Suprapubic skin (tissue), 4 donors: ENCODE data around the gene HAGH. TPM values are rescaled to one million over a fixed set of nuclear protein-coding genes. Genes with fewer than 3 reads are reported as not detected.

Source experiments
- DNase-seq, 2 donors: peaks; one replicate each; pipeline ENCODE4 v3.0.0-alpha.2; 2019; ENCODE audit warnings: low spot score in 2 of 2
- H3K27ac ChIP-seq: fragments of 200-600 bp; sonication (generic); one replicate; pipeline ENCODE4 v1.5.1; 2019
- H3K27me3 ChIP-seq: fragments of 200-600 bp; sonication (generic); one replicate; pipeline ENCODE4 v1.5.1; 2019
- H3K36me3 ChIP-seq: fragments of 200-600 bp; sonication (generic); one replicate; pipeline ENCODE4 v1.5.1; 2019
- H3K4me1 ChIP-seq: fragments of 200-600 bp; sonication (generic); one replicate; pipeline ENCODE4 v1.5.1; 2019
- H3K4me3 ChIP-seq: fragments of 200-600 bp; sonication (generic); one replicate; pipeline ENCODE4 v1.5.1; 2019; ENCODE audit warnings: mild to moderate bottlenecking
- H3K9me3 ChIP-seq: fragments of 200-600 bp; sonication (generic); one replicate; pipeline ENCODE4 v1.5.1; 2019
- EP300 ChIP-seq: sonication (generic); formaldehyde crosslinking; IDR thresholded peaks from one replicate; pipeline ENCODE4 v1.6.1; 2017; ENCODE audit warnings: antibody characterized with exemption
- POLR2A ChIP-seq, 2 donors: fragments of 450-650 bp; IDR thresholded peaks; one replicate each; pipeline ENCODE4 v1.6.1; 2017; ENCODE audit warnings: antibody characterized with exemption in 2 of 2, mild to moderate bottlenecking in 2 of 2, moderate library complexity in 2 of 2
- POLR2AphosphoS5 ChIP-seq, 3 donors: sonication (generic); formaldehyde crosslinking; IDR thresholded peaks; one replicate each; pipeline ENCODE4 v1.6.1; 2017; ENCODE audit warnings: antibody characterized with exemption in 3 of 3
- WGBS: methylation state at CpG from one replicate; pipeline ENCODE4 v1.1.5; 2018; 5-methylcytosine and 5-hydroxymethylcytosine counted together
- total RNA-seq, 4 donors: library from RNA; depleted of rRNA; stranded (reverse); fragments of >200 nt; gene quantifications; one replicate each; pipeline ENCODE4 v1.1.0, GENCODE V29; 2016
- TF ChIP-seq, protein P1 (sequence below), 2 donors: fragments of 200-600 bp in 1 of 2; fragments of 450-650 bp in 1 of 2; sonication (generic) in 1 of 2; IDR thresholded peaks; one replicate each; pipeline ENCODE4 v1.5.1; 2016 to 2019; ENCODE audit warnings: antibody characterized with exemption in 2 of 2, mild to moderate bottlenecking in 1 of 2, moderate library complexity in 1 of 2

Gene HAGH
- total RNA-seq, 4 donors from 2014 or later: 49.8 to 66.6 (median 51.9) TPM

DNA sequence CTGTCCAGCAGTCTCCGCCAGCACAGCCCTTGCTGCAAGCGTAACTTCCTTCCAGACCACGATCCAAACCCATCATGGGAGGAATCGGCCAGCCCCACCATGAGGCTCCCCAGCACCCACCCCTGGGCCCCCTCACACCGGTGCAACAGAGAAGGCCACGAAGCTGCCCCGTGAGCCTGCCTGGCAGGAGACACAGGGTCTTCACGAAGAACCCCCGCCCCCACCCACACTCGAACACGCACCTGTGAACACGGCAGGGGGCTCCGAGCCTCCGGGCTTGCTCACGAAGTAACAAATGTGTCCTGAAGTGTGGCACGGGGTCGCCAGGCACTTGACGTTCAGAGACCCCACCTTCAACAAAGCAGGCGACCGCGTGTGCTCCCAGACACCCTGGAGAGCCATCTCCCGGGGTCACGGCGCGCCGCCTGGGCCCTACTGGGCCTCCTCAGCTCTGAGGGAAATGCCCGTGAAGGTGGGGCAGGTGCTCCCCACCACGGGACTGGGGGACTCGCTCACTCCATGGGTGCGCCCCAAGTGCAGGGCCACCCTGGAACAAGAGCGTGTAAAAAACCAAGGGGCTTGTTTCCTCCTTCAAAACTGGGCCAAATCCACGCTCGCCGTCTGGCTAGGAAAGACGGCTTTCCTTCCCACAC, 7.6 kb downstream of the HAGH start:
- no peak for TF ChIP-seq POLR2A (IDR thresholded peaks at IDR 0.05)
- TF ChIP-seq, protein P1, sequence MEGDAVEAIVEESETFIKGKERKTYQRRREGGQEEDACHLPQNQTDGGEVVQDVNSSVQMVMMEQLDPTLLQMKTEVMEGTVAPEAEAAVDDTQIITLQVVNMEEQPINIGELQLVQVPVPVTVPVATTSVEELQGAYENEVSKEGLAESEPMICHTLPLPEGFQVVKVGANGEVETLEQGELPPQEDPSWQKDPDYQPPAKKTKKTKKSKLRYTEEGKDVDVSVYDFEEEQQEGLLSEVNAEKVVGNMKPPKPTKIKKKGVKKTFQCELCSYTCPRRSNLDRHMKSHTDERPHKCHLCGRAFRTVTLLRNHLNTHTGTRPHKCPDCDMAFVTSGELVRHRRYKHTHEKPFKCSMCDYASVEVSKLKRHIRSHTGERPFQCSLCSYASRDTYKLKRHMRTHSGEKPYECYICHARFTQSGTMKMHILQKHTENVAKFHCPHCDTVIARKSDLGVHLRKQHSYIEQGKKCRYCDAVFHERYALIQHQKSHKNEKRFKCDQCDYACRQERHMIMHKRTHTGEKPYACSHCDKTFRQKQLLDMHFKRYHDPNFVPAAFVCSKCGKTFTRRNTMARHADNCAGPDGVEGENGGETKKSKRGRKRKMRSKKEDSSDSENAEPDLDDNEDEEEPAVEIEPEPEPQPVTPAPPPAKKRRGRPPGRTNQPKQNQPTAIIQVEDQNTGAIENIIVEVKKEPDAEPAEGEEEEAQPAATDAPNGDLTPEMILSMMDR (IDR thresholded peaks at IDR 0.05): no peak
- TF ChIP-seq POLR2AphosphoS5 (IDR thresholded peaks at IDR 0.05): no peak
- no peak for TF ChIP-seq EP300
- H3K4me1 ChIP-seq: no peaks in the 10 kb centered on the region
- no peak overlapping the region for H3K27ac ChIP-seq
- no peak for DNase-seq
- WGBS: 91% methylated on average over 13 of the region's 35 CpGs
- no peaks in the 10 kb centered on the region for H3K27me3 ChIP-seq
- H3K36me3 ChIP-seq: peaks cover 73% of the 10 kb centered on the region
- no peak overlapping the region for H3K4me3 ChIP-seq
- no peaks in the 10 kb centered on the region for H3K9me3 ChIP-seq

DNA sequence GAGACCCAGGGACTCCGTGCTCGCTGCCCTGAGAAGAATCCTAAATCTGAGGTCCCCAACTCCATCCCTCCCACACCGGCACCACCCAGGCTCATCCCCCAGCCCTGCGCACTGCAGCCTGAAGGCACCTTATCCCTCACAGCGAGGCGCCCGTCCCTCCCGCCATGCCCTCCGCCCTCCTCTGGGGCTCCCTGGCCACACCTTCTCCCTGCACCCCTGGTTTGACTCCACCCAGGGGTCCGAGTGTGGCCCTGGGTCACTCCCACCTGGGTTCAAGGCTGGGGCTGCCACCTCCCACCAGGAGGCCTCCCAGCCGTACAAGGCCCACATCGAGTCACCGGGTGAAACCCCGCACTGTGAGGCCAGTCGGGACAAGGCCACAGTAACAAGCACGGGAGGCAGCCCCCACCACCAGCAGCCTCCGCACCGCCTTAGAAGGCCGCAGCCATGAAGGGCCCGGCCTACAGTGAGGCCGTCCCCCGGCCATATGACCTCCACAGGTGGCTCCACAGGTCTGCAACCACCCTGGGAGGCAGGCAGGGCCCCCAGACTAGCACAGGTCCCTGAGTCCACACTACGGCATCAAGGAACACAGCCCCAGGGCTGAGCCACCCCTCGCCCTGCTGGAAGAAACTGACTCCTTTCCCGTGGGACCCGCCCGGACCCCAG, 8.3 kb downstream of the HAGH start:
- no peaks in the 10 kb centered on the region for H3K9me3 ChIP-seq
- no peaks in the 10 kb centered on the region for H3K4me1 ChIP-seq
- no peak overlapping the region for H3K27ac ChIP-seq
- no peaks in the 10 kb centered on the region for H3K27me3 ChIP-seq
- 97% methylated on average over 11 of the region's 27 CpGs for WGBS
- H3K4me3 ChIP-seq: no peak overlapping the region
- peaks cover 77% of the 10 kb centered on the region for H3K36me3 ChIP-seq
- peak in 1 of 2 donors; percentile 60 for DNase-seq
- TF ChIP-seq POLR2AphosphoS5 (IDR thresholded peaks at IDR 0.05) (no peak), EP300 (no peak), POLR2A (IDR thresholded peaks at IDR 0.05) (no peak)
- TF ChIP-seq, protein P1 (IDR thresholded peaks at IDR 0.05): no peak

DNA sequence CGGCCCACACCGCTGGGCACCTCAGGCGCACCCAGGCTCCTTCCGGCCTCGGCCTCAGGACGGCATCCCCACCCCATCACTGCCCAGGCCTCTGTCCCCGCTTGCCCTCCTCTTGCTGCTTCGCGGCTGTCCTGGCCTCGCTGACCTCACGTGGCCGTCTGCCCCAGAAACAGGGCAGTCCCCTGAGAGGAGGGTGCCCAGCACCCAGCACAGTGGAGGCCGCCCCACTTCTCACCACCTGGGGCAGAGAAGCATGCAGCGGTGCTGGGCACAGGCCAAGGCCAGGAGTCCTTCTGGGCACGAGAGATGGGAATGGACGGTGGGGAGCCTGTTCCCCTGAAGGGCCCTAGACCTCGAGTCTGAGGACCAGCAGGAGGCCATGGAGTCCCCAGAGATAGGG, 8.9 kb downstream of the HAGH start:
- Histone ChIP-seq H3K9me3 (no peaks in the 10 kb centered on the region), H3K27me3 (no peaks in the 10 kb centered on the region), H3K27ac (no peak overlapping the region), H3K36me3 (peaks cover 75% of the 10 kb centered on the region), H3K4me1 (peaks cover 3% of the 10 kb centered on the region), H3K4me3 (no peak overlapping the region)
- TF ChIP-seq POLR2AphosphoS5 (IDR thresholded peaks at IDR 0.05): no peak
- 86% methylated on average over 10 of the region's 17 CpGs for WGBS
- DNase-seq: peak in 1 of 2 donors; percentile 54

DNA sequence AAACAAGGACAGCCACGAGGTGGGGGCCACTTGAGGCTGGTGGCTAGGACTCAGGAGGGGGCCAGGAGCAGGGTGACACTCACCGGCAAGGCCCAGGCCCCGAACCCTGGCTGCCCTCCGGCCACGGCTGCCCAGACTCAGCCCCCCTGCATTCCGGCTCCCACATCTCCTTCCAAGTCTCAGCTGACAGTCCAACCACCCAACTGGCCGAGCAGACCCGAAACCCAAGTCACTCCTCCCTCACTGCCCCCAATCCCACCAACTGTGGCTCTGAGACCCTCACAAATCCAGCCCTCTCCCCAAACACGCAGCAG, 9.4 kb downstream of the HAGH start:
- H3K4me1 ChIP-seq: peaks cover 6% of the 10 kb centered on the region
- no peaks in the 10 kb centered on the region for H3K27me3 ChIP-seq
- no peak overlapping the region for H3K27ac ChIP-seq
- no peaks in the 10 kb centered on the region for H3K9me3 ChIP-seq
- no peak for DNase-seq
- no peak overlapping the region for H3K4me3 ChIP-seq
- H3K36me3 ChIP-seq: peaks cover 70% of the 10 kb centered on the region
- WGBS: 91% methylated on average over 9 of the region's 9 CpGs
- TF ChIP-seq, protein P1 (IDR thresholded peaks at IDR 0.05): no peak
- TF ChIP-seq POLR2AphosphoS5 (IDR thresholded peaks at IDR 0.05) (no peak), EP300 (no peak), POLR2A (IDR thresholded peaks at IDR 0.05) (no peak)

DNA sequence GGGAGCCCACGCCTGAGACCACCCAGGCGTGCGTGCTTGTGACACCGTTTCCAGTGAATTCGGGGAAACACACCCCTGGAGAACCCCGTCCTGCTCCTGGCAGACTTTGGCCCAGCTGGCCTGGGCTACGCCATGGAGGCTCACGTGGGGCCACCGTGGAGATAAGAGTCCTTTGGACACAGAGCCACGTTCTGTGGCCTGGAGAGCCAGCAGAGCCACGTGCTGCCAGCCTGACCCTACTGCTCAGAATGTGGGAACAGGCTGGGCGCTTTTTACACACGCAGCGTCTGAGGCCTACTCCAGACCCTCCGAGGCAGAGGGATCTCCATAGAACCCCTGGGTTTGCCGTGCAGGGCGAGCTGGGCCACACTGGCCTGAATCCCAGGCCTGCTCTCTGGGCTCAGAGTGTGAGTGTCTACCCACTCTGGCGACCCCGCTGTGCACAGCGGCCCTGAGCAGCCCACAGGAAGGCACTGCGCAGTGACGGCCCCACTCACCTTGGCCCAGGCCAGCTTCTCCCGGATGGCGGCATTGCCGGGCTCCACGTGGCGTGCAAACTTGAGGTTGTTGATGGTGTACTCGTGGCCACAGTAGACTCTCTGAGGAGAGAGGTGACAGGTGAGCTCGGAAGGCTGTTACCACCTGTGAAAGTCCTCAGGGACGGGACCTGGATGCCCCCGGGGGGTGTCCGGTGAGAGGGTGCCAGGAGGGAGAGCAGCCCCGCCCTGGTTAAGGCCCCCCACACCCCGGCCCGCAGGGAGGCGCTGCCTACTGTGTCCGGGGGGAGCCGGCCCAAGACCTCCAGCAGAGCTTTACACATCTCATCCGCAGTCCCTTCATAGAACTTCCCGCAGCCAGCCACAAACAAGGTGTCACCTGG, 10.0 kb downstream of the HAGH start:
- peaks cover 66% of the 10 kb centered on the region for H3K36me3 ChIP-seq
- no peaks in the 10 kb centered on the region for H3K27me3 ChIP-seq
- TF ChIP-seq EP300: no peak
- TF ChIP-seq POLR2A (IDR thresholded peaks at IDR 0.05): no peak
- TF ChIP-seq, protein P1 (IDR thresholded peaks at IDR 0.05): no peak
- TF ChIP-seq POLR2AphosphoS5 (IDR thresholded peaks at IDR 0.05): no peak
- no peak overlapping the region for H3K4me3 ChIP-seq
- peaks cover 6% of the 10 kb centered on the region for H3K4me1 ChIP-seq
- no peaks in the 10 kb centered on the region for H3K9me3 ChIP-seq
- no peak overlapping the region for H3K27ac ChIP-seq
- DNase-seq: no peak
- WGBS: 92% methylated on average over 28 of the region's 40 CpGs
